Neural cell (in vitro differentiated cells): Measurements from ENCODE around the gene GSDMA. TPM values are rescaled to one million over a fixed set of nuclear protein-coding genes. Genes with fewer than 3 reads are reported as not detected.

Experiments
- H2AFZ ChIP-seq: fragments of 200-600, 300-800 bp; sonication (generic), shearing (Covaris generic); 2 replicates; pipeline ENCODE4 v1.6.0; 2014; ENCODE audit warnings: low read depth, mild to moderate bottlenecking, antibody characterized with exemption, low read length, moderate library complexity
- H3F3A ChIP-seq: fragments of 200-600 bp; shearing (Covaris generic); 2 replicates; pipeline ENCODE4 v1.6.1; 2016; ENCODE audit warnings: mild to moderate bottlenecking, moderate library complexity, mixed read lengths, antibody characterized with exemption, low read length; ENCODE audit not compliant: insufficient read depth, poor library complexity, severe bottlenecking
- H3K27ac ChIP-seq: fragments of 200-600, 300-800 bp; sonication (generic), shearing (Covaris generic); 2 replicates; pipeline ENCODE4 v1.5.1; 2014; ENCODE audit warnings: mild to moderate bottlenecking, low read length, moderate library complexity
- H3K27me3 ChIP-seq: fragments of 300-800, 200-600 bp; sonication (generic), shearing (Covaris generic); 2 replicates; pipeline ENCODE4 v1.6.0; 2014; ENCODE audit warnings: mild to moderate bottlenecking, low read depth, low read length, moderate library complexity; ENCODE audit not compliant: insufficient read depth
- H3K36me3 ChIP-seq: fragments of 300-800, 200-600 bp; sonication (generic), shearing (Covaris generic); 2 replicates; pipeline ENCODE4 v1.5.1; 2014; ENCODE audit warnings: mild to moderate bottlenecking, antibody characterized with exemption, low read length, moderate library complexity; ENCODE audit not compliant: insufficient read depth
- H3K4me2 ChIP-seq: fragments of 300-800, 200-600 bp; sonication (generic), shearing (Covaris generic); 2 replicates; pipeline ENCODE4 v1.6.0; 2014; ENCODE audit warnings: mild to moderate bottlenecking, low read length
- H3K4me3 ChIP-seq: fragments of 300-800, 200-600 bp; sonication (generic), shearing (Covaris generic); 2 replicates; pipeline ENCODE4 v1.5.1; 2014; ENCODE audit warnings: mild to moderate bottlenecking, low read length, moderate library complexity
- H3K79me2 ChIP-seq: fragments of 200-600 bp; shearing (Covaris generic); replicated peaks from 2 replicates; pipeline ENCODE4 v1.6.0; 2014; ENCODE audit warnings: mild to moderate bottlenecking, low read length, moderate library complexity; ENCODE audit not compliant: insufficient read depth
- H3K9ac ChIP-seq: fragments of 300-800, 200-600 bp; sonication (generic), shearing (Covaris generic); 2 replicates; pipeline ENCODE4 v1.6.1; 2016; ENCODE audit warnings: mild to moderate bottlenecking, low read length, mixed read lengths
- H3K9me2 ChIP-seq: fragments of 200-600 bp; shearing (Covaris generic); 2 replicates; pipeline ENCODE4 v1.6.1; 2016; ENCODE audit warnings: mild to moderate bottlenecking, low read length, mixed read lengths; ENCODE audit not compliant: insufficient read depth
- H3K9me3 ChIP-seq: fragments of 200-600, 300-800 bp; sonication (generic), shearing (Covaris generic); 2 replicates; pipeline ENCODE4 v1.6.1; 2016; ENCODE audit warnings: mild to moderate bottlenecking, mixed run types, low read length, moderate library complexity, mixed read lengths
- H4K20me1 ChIP-seq: fragments of 200-600 bp; shearing (Covaris generic); 2 replicates; pipeline ENCODE4 v1.6.1; 2016; ENCODE audit warnings: mild to moderate bottlenecking, mixed run types; ENCODE audit not compliant: insufficient read depth
- CTCF ChIP-seq: fragments of 450-650 bp; IDR thresholded peaks from 2 replicates; pipeline ENCODE4 v1.5.1; 2014; ENCODE audit warnings: antibody characterized with exemption, mild to moderate bottlenecking, moderate library complexity; ENCODE audit not compliant: poor library complexity, severe bottlenecking
- EP300 ChIP-seq: fragments of 450-650 bp; conservative IDR thresholded peaks from 2 replicates; pipeline ENCODE4 v1.6.1; 2014; ENCODE audit warnings: antibody characterized with exemption, mild to moderate bottlenecking, moderate library complexity; ENCODE audit not compliant: poor library complexity, severe bottlenecking
- EZH2 ChIP-seq: fragments of 200-600, 300-800 bp; shearing (Covaris generic), sonication (generic); IDR thresholded peaks from 2 replicates; pipeline ENCODE4 v1.6.1; 2014; ENCODE audit warnings: antibody characterized with exemption, low read length, borderline replicate concordance, mild to moderate bottlenecking; ENCODE audit not compliant: insufficient read depth, poor library complexity, severe bottlenecking
- MXI1 ChIP-seq: fragments of 450-650 bp; conservative IDR thresholded peaks from 2 replicates; pipeline ENCODE4 v1.6.1; 2014; ENCODE audit warnings: antibody characterized with exemption, mild to moderate bottlenecking; ENCODE audit not compliant: poor library complexity, severe bottlenecking
- POLR2AphosphoS5 ChIP-seq: IDR thresholded peaks from 2 replicates; pipeline ENCODE4 v1.6.1; 2012
- RAD21 ChIP-seq: fragments of 450-650 bp; conservative IDR thresholded peaks from 2 replicates; pipeline ENCODE4 v1.6.1; 2014; ENCODE audit warnings: antibody characterized with exemption, mild to moderate bottlenecking, moderate library complexity
- REST ChIP-seq: IDR thresholded peaks from 2 replicates; pipeline ENCODE4 v1.6.1; 2012; ENCODE audit warnings: borderline replicate concordance
- SMC3 ChIP-seq: fragments of 450-650 bp; conservative IDR thresholded peaks from 2 replicates; pipeline ENCODE4 v1.6.1; 2014; ENCODE audit warnings: antibody characterized with exemption, mild to moderate bottlenecking, moderate library complexity; ENCODE audit not compliant: poor library complexity
- TAF1 ChIP-seq: IDR thresholded peaks from 2 replicates; pipeline ENCODE4 v1.6.1; 2012; ENCODE audit warnings: low read depth
- polyA plus RNA-seq: library from polyadenylated mRNA; depleted of rRNA; stranded (reverse); fragments of >200 nt; gene quantifications from 2 replicates; pipeline ENCODE4 v1.2.3, GENCODE V29; 2014

Gene GSDMA
- polyA plus RNA-seq, 1 donor from 2014 or later = not detected

GRCh38 chr17:40014375-40014980, 51.7 kb downstream of the GSDMA start:
- Histone ChIP-seq H3K9me3 (no peaks in the 10 kb centered on the region), H4K20me1 (no peaks in the 10 kb centered on the region), H3F3A (no peaks in the 10 kb centered on the region), H3K36me3 (no peaks in the 10 kb centered on the region), H2AFZ (no peak overlapping the region), H3K9ac (no peak overlapping the region), H3K4me2 (no peak overlapping the region), H3K4me3 (no peak overlapping the region), H3K27ac (no peak overlapping the region), H3K9me2 (no peaks in the 10 kb centered on the region), H3K27me3 (no peaks in the 10 kb centered on the region), H3K79me2 (no peaks in the 10 kb centered on the region)
- TF ChIP-seq EZH2 (no peak), REST (no peak), RAD21 (no peak), POLR2AphosphoS5 (no peak), SMC3 (no peak), EP300 (no peak), MXI1 (no peak), CTCF (no peak), TAF1 (no peak)

- H3K4me3 ChIP-seq = no peak within 1 kb of the TSS
- H3K9ac ChIP-seq = no peak within 1 kb of the TSS
- no peaks in the 10 kb centered on the region for H3K9me3 ChIP-seq
- H3F3A ChIP-seq = no peaks in the 10 kb centered on the region
- no peaks in the 10 kb centered on the region for H4K20me1 ChIP-seq
- H3K4me2 ChIP-seq = no peak within 1 kb of the TSS
- no peaks in the 10 kb centered on the region for H3K79me2 ChIP-seq
- H3K27me3 ChIP-seq = no peaks in the 10 kb centered on the region
- H2AFZ ChIP-seq = no peak within 1 kb of the TSS
- no peak within 1 kb of the TSS for H3K27ac ChIP-seq
- TF ChIP-seq CTCF = no peak
- no peak for TF ChIP-seq TAF1
- TF ChIP-seq EP300 = no peak
- no peak for TF ChIP-seq MXI1
- TF ChIP-seq POLR2AphosphoS5 = no peak
- no peak for TF ChIP-seq EZH2
- TF ChIP-seq REST = no peak
- TF ChIP-seq RAD21 = no peak
- TF ChIP-seq SMC3 = no peak
- H3K9me2 ChIP-seq = no peaks in the 10 kb centered on the region
- no peaks in the 10 kb centered on the region for H3K36me3 ChIP-seq
Measured at GRCh38 chr17:40015005-40015997, 52.5 kb downstream of the GSDMA start, which contains the start of gene CSF3. Gene CSF3 (plus strand): TSS chr17:40015440. CDS start chr17:40015475, 35 bp downstream.
